Measurements from ENCODE around the gene UGT2B17.
"Not testable (repeated sequence)": the region's sequence is repeated elsewhere in the genome, so short reads cannot be mapped to it uniquely, and the experiment has no call there.

Gene UGT2B17

GRCh38 chr4:68591204-68591603 is 15.1 kb upstream of the UGT2B17 start:
- no peak overlapping the region for H3K9ac ChIP-seq (ENCODE audit: low read depth, low read length)
- no peaks in the 10 kb centered on the region for H3K27me3 ChIP-seq (ENCODE audit: control insufficient read depth, insufficient read depth, low read length)
- no peak overlapping the region for H3K4me3 ChIP-seq (ENCODE audit: low read depth, low read length)
- no peaks in the 10 kb centered on the region for H3K9me3 ChIP-seq (ENCODE audit: control insufficient read depth, insufficient read depth, low read length)
- H3K36me3 ChIP-seq (ENCODE audit: control insufficient read depth, insufficient read depth, low read length) = no peaks in the 10 kb centered on the region
- no peaks in the 10 kb centered on the region for H3K4me1 ChIP-seq (ENCODE audit: control insufficient read depth, insufficient read depth, low read length)

- Histone ChIP-seq H3K27me3 (ENCODE audit: control insufficient read depth, insufficient read depth, low read length) (no peaks in the 10 kb centered on the region), H3K36me3 (ENCODE audit: control insufficient read depth, insufficient read depth, low read length) (no peaks in the 10 kb centered on the region), H3K9ac (ENCODE audit: low read depth, low read length) (no peak overlapping the region), H3K9me3 (ENCODE audit: control insufficient read depth, insufficient read depth, low read length) (no peaks in the 10 kb centered on the region), H3K4me1 (ENCODE audit: control insufficient read depth, insufficient read depth, low read length) (no peaks in the 10 kb centered on the region), H3K4me3 (ENCODE audit: low read depth, low read length) (no peak overlapping the region)
Observed at GRCh38 chr4:68589790-68590189, 13.7 kb upstream of the UGT2B17 start.

GRCh38 chr4:68582339-68582717 is 6.2 kb upstream of the UGT2B17 start:
- Histone ChIP-seq H3K9ac (ENCODE audit: low read depth, low read length) (no peak overlapping the region), H3K9me3 (ENCODE audit: control insufficient read depth, insufficient read depth, low read length) (no peaks in the 10 kb centered on the region), H3K4me3 (ENCODE audit: low read depth, low read length) (no peak overlapping the region), H3K4me1 (ENCODE audit: control insufficient read depth, insufficient read depth, low read length) (no peaks in the 10 kb centered on the region), H3K36me3 (ENCODE audit: control insufficient read depth, insufficient read depth, low read length) (no peaks in the 10 kb centered on the region), H3K27me3 (ENCODE audit: control insufficient read depth, insufficient read depth, low read length) (no peaks in the 10 kb centered on the region)

GRCh38 chr4:68581383-68582338 is 5.5 kb upstream of the UGT2B17 start:
- no peaks in the 10 kb centered on the region for H3K9me3 ChIP-seq (ENCODE audit: control insufficient read depth, insufficient read depth, low read length)
- H3K36me3 ChIP-seq (ENCODE audit: control insufficient read depth, insufficient read depth, low read length) = no peaks in the 10 kb centered on the region
- no peaks in the 10 kb centered on the region for H3K27me3 ChIP-seq (ENCODE audit: control insufficient read depth, insufficient read depth, low read length)
- no peak overlapping the region for H3K9ac ChIP-seq (ENCODE audit: low read depth, low read length)
- H3K4me3 ChIP-seq (ENCODE audit: low read depth, low read length) = no peak overlapping the region
- no peaks in the 10 kb centered on the region for H3K4me1 ChIP-seq (ENCODE audit: control insufficient read depth, insufficient read depth, low read length)

- Histone ChIP-seq H3K4me1 (ENCODE audit: control insufficient read depth, insufficient read depth, low read length) (no peaks in the 10 kb centered on the region), H3K4me3 (ENCODE audit: low read depth, low read length) (no peak overlapping the region), H3K36me3 (ENCODE audit: control insufficient read depth, insufficient read depth, low read length) (no peaks in the 10 kb centered on the region), H3K9me3 (ENCODE audit: control insufficient read depth, insufficient read depth, low read length) (no peaks in the 10 kb centered on the region), H3K27me3 (ENCODE audit: control insufficient read depth, insufficient read depth, low read length) (no peaks in the 10 kb centered on the region), H3K9ac (ENCODE audit: low read depth, low read length) (no peak overlapping the region)
Observed at GRCh38 chr4:68577590-68577989, 1.5 kb upstream of the UGT2B17 start.

GRCh38 chr4:68575636-68576035 is 486 bp downstream of the UGT2B17 start:
- not testable (repeated sequence) for H3K9ac ChIP-seq (ENCODE audit: low read depth, low read length); H3K27me3 ChIP-seq (ENCODE audit: control insufficient read depth, insufficient read depth, low read length); H3K4me1 ChIP-seq (ENCODE audit: control insufficient read depth, insufficient read depth, low read length); H3K4me3 ChIP-seq (ENCODE audit: low read depth, low read length); H3K36me3 ChIP-seq (ENCODE audit: control insufficient read depth, insufficient read depth, low read length); H3K9me3 ChIP-seq (ENCODE audit: control insufficient read depth, insufficient read depth, low read length)

GRCh38 chr4:68575081-68575480 is 1.0 kb downstream of the UGT2B17 start:
- H3K36me3 ChIP-seq (ENCODE audit: control insufficient read depth, insufficient read depth, low read length) = no peaks in the 10 kb centered on the region
- no peak overlapping the region for H3K4me3 ChIP-seq (ENCODE audit: low read depth, low read length)
- no peaks in the 10 kb centered on the region for H3K9me3 ChIP-seq (ENCODE audit: control insufficient read depth, insufficient read depth, low read length)
- no peaks in the 10 kb centered on the region for H3K4me1 ChIP-seq (ENCODE audit: control insufficient read depth, insufficient read depth, low read length)
- H3K9ac ChIP-seq (ENCODE audit: low read depth, low read length) = no peak overlapping the region
- no peaks in the 10 kb centered on the region for H3K27me3 ChIP-seq (ENCODE audit: control insufficient read depth, insufficient read depth, low read length)

GRCh38 chr4:68572653-68573170 is 3.4 kb downstream of the UGT2B17 start:
- Histone ChIP-seq H3K4me1 (ENCODE audit: control insufficient read depth, insufficient read depth, low read length) (no peaks in the 10 kb centered on the region), H3K4me3 (ENCODE audit: low read depth, low read length) (no peak overlapping the region), H3K27me3 (ENCODE audit: control insufficient read depth, insufficient read depth, low read length) (no peaks in the 10 kb centered on the region), H3K9ac (ENCODE audit: low read depth, low read length) (no peak overlapping the region), H3K36me3 (ENCODE audit: control insufficient read depth, insufficient read depth, low read length) (no peaks in the 10 kb centered on the region), H3K9me3 (ENCODE audit: control insufficient read depth, insufficient read depth, low read length) (no peaks in the 10 kb centered on the region)

GRCh38 chr4:68570122-68570507 is 6.0 kb downstream of the UGT2B17 start:
- Histone ChIP-seq H3K4me1 (ENCODE audit: control insufficient read depth, insufficient read depth, low read length) (no peaks in the 10 kb centered on the region), H3K36me3 (ENCODE audit: control insufficient read depth, insufficient read depth, low read length) (no peaks in the 10 kb centered on the region), H3K9ac (ENCODE audit: low read depth, low read length) (no peak overlapping the region), H3K27me3 (ENCODE audit: control insufficient read depth, insufficient read depth, low read length) (no peaks in the 10 kb centered on the region), H3K9me3 (ENCODE audit: control insufficient read depth, insufficient read depth, low read length) (no peaks in the 10 kb centered on the region), H3K4me3 (ENCODE audit: low read depth, low read length) (no peak overlapping the region)

- H3K9me3 ChIP-seq (ENCODE audit: control insufficient read depth, insufficient read depth, low read length) = no peaks in the 10 kb centered on the region
- no peak overlapping the region for H3K9ac ChIP-seq (ENCODE audit: low read depth, low read length)
- H3K36me3 ChIP-seq (ENCODE audit: control insufficient read depth, insufficient read depth, low read length) = no peaks in the 10 kb centered on the region
- no peak overlapping the region for H3K4me3 ChIP-seq (ENCODE audit: low read depth, low read length)
- H3K4me1 ChIP-seq (ENCODE audit: control insufficient read depth, insufficient read depth, low read length) = no peaks in the 10 kb centered on the region
- H3K27me3 ChIP-seq (ENCODE audit: control insufficient read depth, insufficient read depth, low read length) = no peaks in the 10 kb centered on the region
Observed at GRCh38 chr4:68569466-68570121, 6.5 kb downstream of the UGT2B17 start.

- not testable (repeated sequence) for H3K36me3 ChIP-seq (ENCODE audit: control insufficient read depth, insufficient read depth, low read length); H3K9ac ChIP-seq (ENCODE audit: low read depth, low read length); H3K9me3 ChIP-seq (ENCODE audit: control insufficient read depth, insufficient read depth, low read length); H3K4me1 ChIP-seq (ENCODE audit: control insufficient read depth, insufficient read depth, low read length); H3K27me3 ChIP-seq (ENCODE audit: control insufficient read depth, insufficient read depth, low read length); H3K4me3 ChIP-seq (ENCODE audit: low read depth, low read length)
Observed at GRCh38 chr4:68569036-68569435, 7.1 kb downstream of the UGT2B17 start.

GRCh38 chr4:68568535-68568934 is 7.6 kb downstream of the UGT2B17 start:
- not testable (repeated sequence) for H3K9me3 ChIP-seq (ENCODE audit: control insufficient read depth, insufficient read depth, low read length); H3K36me3 ChIP-seq (ENCODE audit: control insufficient read depth, insufficient read depth, low read length); H3K27me3 ChIP-seq (ENCODE audit: control insufficient read depth, insufficient read depth, low read length); H3K4me3 ChIP-seq (ENCODE audit: low read depth, low read length); H3K4me1 ChIP-seq (ENCODE audit: control insufficient read depth, insufficient read depth, low read length); H3K9ac ChIP-seq (ENCODE audit: low read depth, low read length)

Data from iPS-15b (cell line).